GM18870 (cell line): Measurements from ENCODE around the gene MLPH.

Experiments
- ATAC-seq: cut with Tn5 transposase; IDR thresholded peaks from one replicate; pipeline ENCODE4 v1.9.1; 2021; ENCODE audit warnings: moderate library complexity; ENCODE audit not compliant: unreplicated experiment

The MLPH gene

DNA sequence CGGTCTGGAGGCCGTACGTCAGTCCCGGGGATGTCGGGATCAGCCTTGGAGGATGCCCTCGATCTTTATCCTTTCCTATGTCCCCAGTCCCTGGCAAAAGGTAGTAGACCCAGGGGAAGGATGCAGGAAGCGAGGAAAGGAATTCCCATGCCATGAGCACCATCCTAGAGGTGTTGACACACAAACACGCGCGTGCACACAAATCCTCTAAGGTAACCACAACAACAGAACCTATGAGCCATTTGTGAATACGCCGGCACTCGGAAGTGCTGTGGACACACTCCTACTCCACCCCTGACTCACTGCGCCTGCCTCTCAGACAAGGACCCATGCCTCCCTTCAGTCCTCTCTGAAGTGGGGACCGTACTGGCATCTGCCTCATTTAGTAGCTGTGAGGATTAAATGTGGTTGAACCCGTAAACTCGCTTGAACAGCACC lies 11.3 kb upstream of the MLPH start:
- no peak for ATAC-seq

- ATAC-seq = no peak
These were observed 9.0 kb upstream of the MLPH start for GRCh38 chr2:237478095-237478494.

- ATAC-seq = no peak
These were observed 8.1 kb upstream of the MLPH start for GRCh38 chr2:237478979-237479378.

- no peak for ATAC-seq
These were observed 7.3 kb upstream of the MLPH start for GRCh38 chr2:237479747-237480146.

GRCh38 chr2:237480556-237480955 lies 6.5 kb upstream of the MLPH start:
- no peak for ATAC-seq

DNA sequence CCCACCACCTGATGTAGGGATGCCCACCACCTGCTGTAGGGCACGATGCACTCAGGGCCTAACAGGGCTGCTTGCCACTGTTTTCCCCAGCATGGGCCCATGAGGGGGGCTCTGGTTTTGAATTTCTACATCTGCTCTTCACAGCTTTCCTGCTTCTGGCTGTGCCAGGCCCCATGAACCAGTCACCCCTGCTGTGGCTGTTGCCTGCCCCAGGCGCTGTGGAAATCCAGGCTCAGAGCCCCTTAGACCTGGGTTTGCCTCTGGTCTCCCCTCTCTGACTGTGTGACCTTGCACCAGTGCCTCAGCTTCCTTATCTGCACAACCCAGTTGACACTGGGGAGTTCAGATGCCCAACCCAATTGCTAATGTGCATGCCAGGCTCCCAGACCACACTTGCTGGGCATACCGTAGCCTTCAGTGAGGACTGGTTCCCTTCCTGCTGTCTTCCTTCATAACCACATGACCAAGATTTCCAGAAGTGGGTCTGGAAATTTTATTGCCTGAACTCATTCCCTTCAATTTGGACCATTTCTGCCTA lies 6.0 kb upstream of the MLPH start:
- no peak for ATAC-seq

DNA sequence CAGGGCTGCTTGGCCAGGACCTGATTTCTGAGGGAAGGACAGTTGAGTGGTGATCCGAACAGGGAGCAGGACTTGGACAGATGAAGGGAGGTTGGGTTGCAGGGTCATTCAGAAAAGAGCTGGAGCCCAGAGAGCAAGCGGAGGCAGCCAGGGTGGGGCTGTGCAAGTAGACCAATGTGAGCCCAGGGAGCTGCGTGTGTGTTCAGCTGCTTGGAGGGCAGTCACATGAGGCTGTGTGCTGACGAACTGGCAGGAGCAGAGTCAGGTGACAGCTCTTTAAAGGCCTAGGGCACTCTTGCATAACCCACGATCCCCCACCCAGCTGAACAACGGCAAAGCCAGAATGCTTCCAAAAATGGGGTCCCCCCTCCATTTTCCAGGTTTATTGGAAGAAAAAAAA lies 4.6 kb upstream of the MLPH start:
- no peak for ATAC-seq

- no peak for ATAC-seq
These were observed 3.9 kb upstream of the MLPH start for GRCh38 chr2:237483018-237483731.

- ATAC-seq = no peak
These were observed 1.7 kb upstream of the MLPH start for GRCh38 chr2:237485304-237485703.

DNA sequence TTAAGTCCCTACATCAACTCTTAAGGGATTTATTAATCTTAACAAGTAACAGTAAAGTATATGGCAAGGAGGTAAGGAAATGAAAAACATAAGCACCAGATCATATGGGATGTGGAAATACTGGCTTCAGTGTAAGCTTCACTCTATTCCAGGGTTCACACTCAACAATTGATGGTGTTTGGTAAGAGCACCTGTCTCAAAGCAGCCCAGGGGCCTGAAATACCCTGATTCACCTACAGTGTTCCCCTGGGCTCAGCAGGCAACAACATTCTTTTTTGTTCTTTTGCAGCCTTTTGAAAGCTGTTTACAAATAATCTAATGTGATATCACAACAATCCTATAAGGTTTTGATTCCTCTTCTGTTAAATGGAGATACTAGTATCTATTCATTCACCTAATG lies 1.2 kb upstream of the MLPH start:
- no peak for ATAC-seq

GRCh38 chr2:237486334-237486818 lies 675 bp upstream of the MLPH start:
- ATAC-seq = no peak

GRCh38 chr2:237487496-237487895 lies 445 bp downstream of the MLPH start:
- ATAC-seq = no peak

DNA sequence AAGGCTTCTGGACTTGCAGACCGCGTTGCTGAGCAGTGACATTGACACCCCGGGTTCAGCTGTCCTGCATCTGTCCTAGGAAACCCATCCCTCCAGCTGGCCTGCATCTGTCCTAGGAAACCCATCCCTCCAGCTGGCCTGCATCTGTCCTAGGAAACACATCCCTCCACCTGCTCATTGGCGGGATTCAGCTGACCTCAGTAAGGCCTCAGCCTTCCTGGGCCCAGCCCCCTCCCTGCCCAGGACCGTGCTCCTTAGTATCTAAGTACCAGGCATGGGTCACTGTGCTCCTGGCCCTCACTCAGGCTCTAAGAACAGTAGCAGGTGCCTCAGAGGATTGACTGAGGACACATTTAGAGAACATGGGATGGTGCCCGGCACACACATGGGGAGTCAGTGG lies 1.2 kb downstream of the MLPH start:
- no peak for ATAC-seq

- no peak for ATAC-seq
These were observed 2.1 kb downstream of the MLPH start for GRCh38 chr2:237488901-237489860.

GRCh38 chr2:237490009-237490711 lies 3.1 kb downstream of the MLPH start:
- no peak for ATAC-seq

GRCh38 chr2:237490795-237491194 lies 3.7 kb downstream of the MLPH start:
- ATAC-seq = no peak

GRCh38 chr2:237491515-237492118 lies 4.6 kb downstream of the MLPH start:
- ATAC-seq = no peak

DNA sequence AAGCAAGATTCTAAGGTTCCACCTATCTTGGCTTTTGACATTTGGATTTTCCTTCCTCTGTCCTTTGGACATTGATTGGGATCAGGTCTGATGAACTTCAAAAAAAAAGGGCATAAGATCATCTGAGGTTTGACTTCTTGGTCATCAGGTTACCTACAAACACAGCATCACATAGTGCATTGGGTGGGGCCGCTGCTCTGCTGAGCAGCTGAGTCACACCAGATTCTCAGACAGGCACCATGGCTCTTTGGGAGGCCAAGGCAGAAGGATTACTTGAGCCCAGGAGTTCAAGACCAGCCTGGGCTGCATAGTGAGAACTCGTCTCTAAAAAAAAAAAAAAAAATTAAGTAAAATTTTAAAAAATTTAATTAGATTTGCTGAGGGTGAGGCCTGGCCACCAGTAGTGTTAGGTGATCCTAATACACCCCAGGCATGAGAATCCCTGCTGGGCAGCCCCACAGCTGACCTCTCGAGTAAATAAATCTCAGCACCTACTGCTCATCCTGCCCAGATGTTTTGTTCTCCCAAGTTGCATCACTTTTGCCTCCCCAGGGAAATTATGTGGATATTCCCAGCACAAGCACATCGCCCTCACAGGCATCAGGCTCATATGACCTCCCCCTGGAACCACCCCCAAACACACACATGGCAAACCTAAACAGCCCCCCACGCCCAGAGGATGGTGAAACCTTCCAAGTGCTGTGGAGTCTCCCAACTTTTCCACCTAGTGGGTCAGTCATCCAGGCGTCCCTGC lies 5.3 kb downstream of the MLPH start:
- ATAC-seq = no peak

DNA sequence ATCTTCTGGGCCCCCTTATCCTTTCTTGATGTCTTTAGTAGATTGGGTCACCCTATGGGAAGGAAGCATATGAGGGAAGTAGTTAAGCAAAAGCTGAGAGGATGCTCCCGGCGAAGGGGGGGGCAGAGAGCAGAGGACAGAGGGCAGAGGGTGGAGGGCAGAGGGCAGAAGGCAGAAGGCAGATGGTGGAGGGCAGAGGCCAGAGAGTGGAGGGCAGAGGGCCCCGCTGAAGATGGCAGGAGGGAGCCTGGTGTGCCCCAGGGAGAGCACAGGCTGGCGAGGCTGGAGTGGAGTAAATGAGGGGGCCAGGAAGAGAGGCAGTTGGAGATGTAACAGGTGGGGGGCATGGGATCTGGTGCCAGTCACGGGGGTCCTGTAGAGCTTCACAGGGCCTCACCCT lies 7.0 kb downstream of the MLPH start:
- no peak for ATAC-seq

- no peak for ATAC-seq
These were observed 8.6 kb downstream of the MLPH start for GRCh38 chr2:237495521-237496117.
